Stimulated activated CD4-positive, alpha-beta T cell treated with anti-CD3 and anti-CD28 coated beads, Interleukin-1b, Interleukin-23, amount 100 ng/mL, for 24 hours (primary cell): Measurements from ENCODE around the gene C12orf50.
"Not testable (repeated sequence)": the region's sequence is repeated elsewhere in the genome, so short reads cannot be mapped to it uniquely, and the experiment has no call there.

Experiments used
- DNase-seq, 4 experiments: peaks; one replicate each; pipeline ENCODE4 v3.0.0-alpha.2; 2020; ENCODE audit warnings: low read depth in 4 of 4, low spot score in 1 of 4

C12orf50 gene

GRCh38 chr12:87991483-87991882 is 37.7 kb downstream of the C12orf50 start:
- no peak for DNase-seq

- no peak for DNase-seq
These were observed 40.7 kb downstream of the C12orf50 start for GRCh38 chr12:87988534-87988933.

- DNase-seq, result no peak
These were observed 44.0 kb downstream of the C12orf50 start for GRCh38 chr12:87985069-87985675.

DNA sequence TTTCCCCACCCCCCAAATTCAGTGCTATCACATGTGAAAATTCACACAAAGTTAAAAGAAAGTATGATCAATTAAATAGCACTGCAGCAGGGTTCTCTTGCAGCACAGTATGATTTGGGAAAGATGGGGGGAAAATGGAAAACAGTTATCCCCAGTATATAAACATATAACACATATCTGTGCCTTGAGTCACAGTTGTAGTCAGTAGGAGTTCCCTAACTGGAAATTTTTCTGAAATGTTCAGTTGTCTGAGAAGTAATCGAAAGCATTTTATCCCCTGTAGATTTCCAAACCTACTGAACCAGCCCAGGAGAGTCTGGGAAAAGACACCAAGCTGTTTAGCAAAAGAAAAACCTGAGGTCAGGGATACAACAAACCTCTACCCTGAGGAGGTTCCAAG is 47.0 kb downstream of the C12orf50 start:
- no peak for DNase-seq

- DNase-seq, result no peak
These were observed 47.7 kb downstream of the C12orf50 start for GRCh38 chr12:87981495-87981894.

GRCh38 chr12:87975879-87976278 is 53.3 kb downstream of the C12orf50 start:
- no peak for DNase-seq

- no peak for DNase-seq
These were observed 61.3 kb downstream of the C12orf50 start for GRCh38 chr12:87967871-87968270.

DNA sequence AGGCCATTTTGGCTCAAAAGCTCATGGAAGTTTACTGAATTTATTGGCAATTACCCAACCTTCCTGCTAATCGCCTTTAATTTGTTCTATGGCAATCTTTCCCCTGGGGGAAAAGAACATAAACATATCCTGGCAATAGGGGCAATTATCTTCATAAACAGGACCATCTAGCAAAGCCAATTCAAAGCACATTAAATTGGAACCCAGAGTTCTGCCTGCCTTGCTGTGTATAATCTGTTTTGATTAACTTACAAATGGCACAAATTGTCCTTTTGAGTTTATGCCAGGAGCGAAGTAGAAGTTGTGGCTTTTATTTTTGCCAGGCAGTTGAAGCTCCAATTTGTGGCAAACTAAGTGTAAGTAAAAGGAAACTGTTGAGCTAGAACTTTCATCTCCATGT is 68.6 kb downstream of the C12orf50 start:
- no peak for DNase-seq

DNA sequence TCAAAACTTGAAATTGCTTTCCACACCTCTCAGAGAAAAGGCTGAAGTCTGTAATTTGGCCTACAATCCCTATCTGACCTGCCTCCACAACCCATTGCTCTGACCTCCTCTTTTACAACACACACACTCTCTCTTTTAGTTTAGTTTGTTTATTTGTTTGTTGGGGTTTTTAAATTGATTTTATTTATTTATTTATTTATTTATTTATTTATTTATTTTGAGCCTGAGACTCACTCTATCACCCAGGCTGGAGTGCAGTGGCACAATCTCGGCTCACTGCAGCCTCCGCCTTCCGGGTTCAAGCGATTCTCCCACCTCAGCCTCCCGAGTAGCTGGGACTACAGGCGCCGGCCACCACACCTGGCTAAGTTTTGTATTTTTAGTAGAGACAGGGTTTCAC is 75.2 kb downstream of the C12orf50 start:
- DNase-seq, result not testable (repeated sequence)

DNA sequence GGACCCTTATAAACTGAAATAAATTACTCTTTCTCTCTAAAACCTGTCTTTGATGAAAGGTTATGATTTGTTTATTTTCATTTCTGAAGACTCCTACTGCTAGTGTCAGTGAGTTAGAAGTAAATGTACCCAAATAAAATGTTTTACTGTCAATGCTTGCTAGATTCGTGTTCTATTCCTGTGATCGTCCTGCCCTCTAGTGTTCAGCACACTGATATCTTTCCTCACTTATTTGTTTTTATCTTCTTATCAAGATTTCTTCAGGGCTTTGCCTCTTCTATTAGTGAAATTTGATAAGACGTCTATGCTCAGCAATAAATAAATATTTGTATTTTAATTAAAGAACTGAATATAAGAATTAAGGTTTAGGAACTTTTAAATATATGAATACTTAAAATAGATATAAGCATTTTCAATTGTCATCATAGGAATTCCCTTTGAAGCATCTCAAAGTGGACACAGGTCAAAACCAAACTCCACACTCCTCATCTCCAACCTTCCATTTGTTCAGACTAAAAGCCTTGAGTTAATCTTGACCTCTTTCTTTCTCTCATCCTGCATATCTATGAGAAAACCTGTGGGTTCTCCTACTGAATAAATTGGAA is 75.8 kb downstream of the C12orf50 start:
- no peak for DNase-seq

- DNase-seq, result no peak
These were observed 76.4 kb downstream of the C12orf50 start for GRCh38 chr12:87952850-87953249.

DNA sequence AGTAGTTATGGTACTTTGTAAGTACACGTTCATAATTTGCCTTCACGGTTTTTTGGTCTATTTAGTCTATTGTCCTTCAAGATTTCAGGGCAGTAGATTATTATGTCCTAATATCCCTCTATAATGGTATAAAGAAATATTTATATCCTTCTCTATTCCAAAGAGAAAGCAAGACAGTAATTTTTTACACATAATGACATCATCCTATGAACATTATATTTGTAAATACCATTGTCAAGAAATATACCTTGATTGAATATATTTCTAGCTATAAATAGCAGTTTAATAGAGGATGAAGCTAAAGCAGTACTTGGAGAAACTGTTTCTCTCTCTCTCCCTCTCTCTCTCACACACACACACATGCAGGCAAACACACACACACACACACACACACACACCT is 77.0 kb downstream of the C12orf50 start:
- DNase-seq, result no peak

DNA sequence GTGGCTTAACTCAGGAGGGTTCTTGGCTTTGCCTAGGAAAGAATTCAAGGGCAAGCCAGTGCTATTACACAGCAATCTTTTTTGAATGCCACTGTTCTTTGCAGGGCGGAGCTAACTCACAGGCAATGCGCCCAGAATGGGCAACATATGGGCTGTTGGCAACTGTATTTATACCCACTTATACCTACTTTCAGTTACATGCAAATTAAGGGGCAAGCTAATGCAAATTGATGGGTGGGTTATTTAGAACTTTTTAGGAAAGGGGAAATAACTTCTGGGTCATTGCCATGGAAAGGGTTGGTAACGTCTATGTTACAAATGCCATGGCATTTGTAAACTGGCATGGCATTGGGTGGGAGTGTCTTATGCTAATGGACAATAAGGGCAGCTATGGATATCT is 85.4 kb downstream of the C12orf50 start:
- no peak for DNase-seq

GRCh38 chr12:87943023-87943422 is 86.2 kb downstream of the C12orf50 start:
- DNase-seq, result no peak

DNA sequence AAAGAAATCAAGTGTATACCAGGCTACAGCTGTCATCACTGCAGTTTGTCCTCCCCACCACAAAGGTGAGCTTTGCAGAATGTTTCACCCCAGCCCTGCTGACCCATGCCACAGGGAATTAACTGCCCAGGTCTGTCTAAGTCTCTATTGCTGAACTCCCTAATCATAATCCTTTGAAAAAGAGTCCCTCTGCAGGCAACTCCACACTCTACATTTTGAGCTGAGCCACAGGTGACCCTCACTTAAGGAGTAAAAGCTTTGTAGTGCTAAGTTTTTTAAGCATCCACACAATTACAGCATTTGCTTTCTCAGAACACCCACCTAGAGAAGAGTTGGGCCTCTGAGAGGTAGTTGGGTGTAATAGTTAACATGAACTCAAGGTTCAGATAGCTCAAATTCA is 90.0 kb downstream of the C12orf50 start:
- DNase-seq, result no peak

DNA sequence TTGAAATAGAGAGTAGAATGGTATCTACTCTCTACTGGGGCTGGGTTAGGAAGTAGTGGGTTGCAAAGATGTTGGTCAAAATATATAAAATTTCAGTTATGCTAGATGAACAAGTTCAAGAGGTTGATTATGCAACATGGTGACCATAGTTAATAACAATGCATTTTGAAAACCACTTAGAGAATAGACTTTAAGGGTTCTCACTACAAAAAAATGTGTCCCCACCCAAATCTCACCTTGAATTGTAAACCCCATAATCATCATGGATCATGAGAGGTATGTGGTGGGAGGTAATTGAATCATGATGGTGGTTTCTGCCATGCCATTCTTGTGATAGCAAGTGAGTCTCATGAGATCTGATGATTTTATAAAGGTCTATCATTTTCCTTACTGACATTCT is 94.0 kb downstream of the C12orf50 start:
- DNase-seq, result no peak

DNA sequence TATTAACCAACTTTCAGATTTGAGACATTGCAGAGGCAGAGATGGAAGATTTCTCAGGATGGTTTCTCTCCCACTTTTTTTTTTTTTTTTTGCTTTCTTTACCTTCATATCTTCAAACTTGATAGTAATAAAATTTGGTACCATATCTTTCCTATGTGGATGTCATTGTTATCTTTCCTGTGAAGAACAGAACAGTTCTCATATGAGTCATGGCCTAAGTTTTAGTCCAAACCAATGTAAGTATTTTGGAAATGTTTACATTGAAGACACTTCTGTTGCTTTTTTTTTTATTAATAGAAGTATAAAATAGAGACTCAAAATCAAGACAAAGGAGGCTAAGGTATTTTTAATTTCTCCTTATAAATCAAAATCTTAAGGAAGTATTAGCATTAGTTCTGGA is 95.2 kb downstream of the C12orf50 start:
- no peak for DNase-seq

GRCh38 chr12:87931812-87932211 is 97.4 kb downstream of the C12orf50 start:
- no peak for DNase-seq

DNA sequence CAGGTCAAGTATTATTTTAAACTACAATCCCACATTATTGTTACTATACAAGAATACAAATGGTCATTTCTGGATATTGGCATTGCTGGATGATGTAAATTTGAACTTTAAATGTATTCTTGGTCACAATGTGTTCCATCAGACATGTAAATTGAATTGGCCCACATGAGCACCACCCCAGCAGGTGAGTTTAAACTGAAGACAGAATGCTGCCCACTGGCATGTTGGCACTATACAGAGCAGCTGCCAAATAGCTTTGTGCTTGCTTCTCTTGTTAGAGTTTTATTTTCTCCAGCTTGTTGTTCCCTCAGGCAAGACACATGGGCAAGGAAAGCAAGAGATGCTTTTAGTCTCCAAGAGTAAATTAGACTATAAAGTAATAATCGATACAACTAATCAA is 98.6 kb downstream of the C12orf50 start:
- DNase-seq, result no peak
